NCI-H2107 treated with DMSO at 0.1 percent for 48 hours (cell line): Measurements from ENCODE around the gene PRRG2.
A peak's percentile ranks its signal among the peaks of the same experiment; 100 is the strongest.

ENCODE experiments used
- DNase-seq: peaks from one replicate; lab custom pipeline; 2025; ENCODE audit not compliant: unreplicated experiment; lab: John Stamatoyannopoulos, UW

Gene PRRG2

GRCh38 chr19:49581007-49581508 lies at the start of gene PRRG2:
PRRG2 (plus strand) TSS chr19:49581316; CDS start chr19:49583220, 1,904 bp downstream.
- no peak for DNase-seq

- DNase-seq, result no peak
These were observed 47.3 kb upstream of the PRRG2 start for GRCh38 chr19:49533551-49534488.

- no peak for DNase-seq
These were observed 46.3 kb upstream of the PRRG2 start for GRCh38 chr19:49534632-49535385.

- DNase-seq, result no peak
These were observed 44.1 kb upstream of the PRRG2 start for GRCh38 chr19:49536921-49537462.

- no peak for DNase-seq
These were observed 42.5 kb upstream of the PRRG2 start for GRCh38 chr19:49538643-49539042.

- DNase-seq, result no peak
These were observed 41.7 kb upstream of the PRRG2 start for GRCh38 chr19:49539192-49539952.

GRCh38 chr19:49541914-49542313 lies 39.2 kb upstream of the PRRG2 start:
- no peak for DNase-seq

GRCh38 chr19:49542446-49542845 lies 38.7 kb upstream of the PRRG2 start:
- no peak for DNase-seq

GRCh38 chr19:49543032-49543431 lies 38.1 kb upstream of the PRRG2 start:
- DNase-seq, result no peak

- DNase-seq, result no peak
These were observed 37.0 kb upstream of the PRRG2 start for GRCh38 chr19:49544154-49544553.

- DNase-seq, result peak; percentile 94
These were observed 34.1 kb upstream of the PRRG2 start for GRCh38 chr19:49546825-49547565.

- no peak for DNase-seq
These were observed 32.1 kb upstream of the PRRG2 start for GRCh38 chr19:49549045-49549444.

GRCh38 chr19:49551531-49551930 lies 29.6 kb upstream of the PRRG2 start:
- DNase-seq, result no peak

- no peak for DNase-seq
These were observed 28.4 kb upstream of the PRRG2 start for GRCh38 chr19:49552749-49553148.

GRCh38 chr19:49553451-49554271 lies 27.5 kb upstream of the PRRG2 start:
- DNase-seq, result no peak

GRCh38 chr19:49554701-49555181 lies 26.4 kb upstream of the PRRG2 start:
- no peak for DNase-seq

GRCh38 chr19:49555600-49556411 lies 25.3 kb upstream of the PRRG2 start:
- no peak for DNase-seq
